Iris pigment epithelial cell (primary cell): Measurements from ENCODE around the gene IRAG1.
A peak's percentile ranks its signal among the peaks of the same experiment; 100 is the strongest.
"Not testable (repeated sequence)": the region's sequence is repeated elsewhere in the genome, so short reads cannot be mapped to it uniquely, and the experiment has no call there.

ENCODE experiments used
- DNase-seq: peaks from one replicate; pipeline ENCODE4 v3.0.0-alpha.2; 2011; ENCODE audit warnings: low read depth

The IRAG1 gene

GRCh38 chr11:10701982-10702381 lies 8.4 kb upstream of the IRAG1 start:
- no peak for DNase-seq

GRCh38 chr11:10699072-10699471 lies 5.5 kb upstream of the IRAG1 start:
- DNase-seq = no peak

GRCh38 chr11:10697323-10697620 lies 3.7 kb upstream of the IRAG1 start:
- DNase-seq = no peak

DNA sequence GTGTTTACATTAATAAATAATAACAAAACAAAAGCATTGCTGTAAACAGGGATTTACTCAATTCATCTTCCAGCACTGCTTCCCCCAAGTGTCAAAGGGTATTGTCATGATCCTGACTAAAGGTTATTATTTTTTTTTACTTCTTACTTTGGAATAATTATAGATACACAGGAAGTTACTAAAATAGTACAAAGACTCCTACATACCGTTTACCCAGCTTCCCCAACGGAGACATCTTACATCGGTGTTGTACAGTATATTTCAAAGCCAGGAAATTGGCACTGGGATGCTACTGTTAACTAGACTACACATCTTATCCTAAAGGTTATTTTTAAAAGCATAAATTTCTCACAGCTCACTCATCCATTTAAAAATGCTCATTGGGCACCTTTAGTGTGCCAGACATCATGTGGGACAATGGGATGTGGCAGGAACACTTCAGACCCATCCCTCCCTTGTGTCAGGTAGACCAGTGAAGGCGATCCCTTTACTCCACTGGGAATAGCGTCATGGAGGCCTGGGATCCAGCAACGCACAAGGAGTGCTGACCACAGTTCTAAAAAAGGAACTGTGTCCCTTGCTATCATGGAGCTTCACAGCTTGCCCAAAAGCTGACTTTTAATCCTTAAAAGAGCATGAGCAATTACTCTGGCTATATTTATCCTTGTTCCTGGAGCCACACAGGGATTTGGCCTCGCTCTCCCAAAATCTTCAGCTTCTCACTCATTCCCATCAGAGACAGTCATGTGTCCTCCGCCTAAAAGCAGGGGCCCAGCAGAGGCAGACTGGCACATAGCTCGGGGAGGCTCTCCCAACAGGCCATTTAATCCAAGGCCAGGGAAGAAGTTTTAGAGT lies 3.1 kb upstream of the IRAG1 start:
- no peak for DNase-seq

- no peak for DNase-seq
Observed at GRCh38 chr11:10695833-10696232, 2.3 kb upstream of the IRAG1 start.

DNA sequence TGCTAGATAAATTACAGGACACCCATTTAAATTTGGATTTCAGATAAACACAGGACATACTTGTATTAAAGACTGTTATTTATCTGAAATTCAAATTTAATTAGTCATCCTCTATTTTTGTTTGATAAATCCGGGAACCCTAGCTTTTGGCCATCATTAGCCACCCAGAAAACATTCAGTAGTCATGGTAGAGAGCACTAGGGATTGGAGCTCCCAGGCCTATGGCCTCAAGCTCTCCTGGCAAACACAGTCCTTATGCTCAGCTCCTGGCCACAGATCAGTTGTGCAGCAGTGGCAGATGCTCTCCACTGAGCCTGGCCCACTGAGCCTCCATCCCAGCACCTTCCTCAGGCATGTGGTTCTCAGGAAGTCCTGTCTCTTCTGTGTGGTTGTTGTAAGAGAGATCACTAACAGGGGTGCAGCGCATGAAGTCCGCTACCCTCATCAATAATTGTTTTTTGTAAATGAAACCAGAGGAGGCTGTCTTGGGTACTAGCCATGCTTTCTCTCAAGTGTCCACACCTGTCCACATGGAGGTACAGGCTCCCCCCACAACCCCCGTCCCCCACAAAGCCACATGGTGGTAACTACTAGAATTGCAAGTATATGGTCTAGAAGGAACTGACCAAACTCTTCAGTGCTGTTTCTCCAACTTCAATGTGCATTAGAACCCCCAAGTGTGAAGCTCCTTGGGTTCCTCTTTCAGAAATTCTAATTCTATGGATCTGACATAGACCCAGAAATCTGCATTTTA lies 1.1 kb upstream of the IRAG1 start:
- DNase-seq = peak; percentile 70

GRCh38 chr11:10692531-10693115 lies 932 bp downstream of the IRAG1 start:
- no peak for DNase-seq

- DNase-seq = peak; percentile 65
Observed at GRCh38 chr11:10688401-10688800, 5.2 kb downstream of the IRAG1 start.

DNA sequence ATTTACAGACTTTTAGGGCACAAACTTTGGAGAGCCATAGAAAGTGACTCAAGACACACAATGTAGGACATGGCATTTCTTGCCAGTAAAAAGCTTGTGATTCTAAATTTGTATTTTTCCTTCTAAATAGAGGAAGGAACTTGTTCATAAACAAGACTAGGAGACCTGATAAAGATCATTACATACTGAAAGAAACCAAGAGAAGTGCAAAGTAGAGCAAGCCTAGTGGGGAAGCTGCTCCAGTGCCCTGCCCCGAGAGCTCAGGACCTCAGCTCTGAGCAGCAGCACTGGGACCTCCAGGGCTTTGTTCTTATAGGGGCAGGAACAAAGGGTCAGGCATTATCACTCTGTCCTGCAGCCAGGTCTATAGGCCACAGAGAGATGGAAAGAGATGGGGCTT lies 7.2 kb downstream of the IRAG1 start:
- DNase-seq = no peak

DNA sequence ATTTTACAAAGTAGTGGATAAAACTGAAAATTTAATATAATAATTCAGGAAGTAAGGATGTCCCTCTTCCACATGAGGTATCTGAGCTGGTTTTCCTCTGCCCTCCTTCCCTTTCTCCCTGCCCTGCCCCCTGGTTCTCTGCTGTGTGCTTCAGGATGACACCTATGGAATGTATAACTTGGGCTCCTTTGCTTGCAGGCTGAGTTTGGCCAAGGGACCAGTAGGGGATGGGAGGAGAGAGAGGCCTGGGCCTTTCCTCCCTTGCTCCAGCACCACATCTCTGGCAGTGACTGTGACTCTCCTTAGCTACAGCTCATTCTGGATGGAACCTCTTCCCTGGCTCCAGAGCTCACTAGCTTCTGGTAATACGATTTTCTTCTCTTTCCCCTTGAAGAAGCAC lies 10.1 kb downstream of the IRAG1 start:
- no peak for DNase-seq

- no peak for DNase-seq
Observed at GRCh38 chr11:10680956-10681487, 12.5 kb downstream of the IRAG1 start.

GRCh38 chr11:10680279-10680678 lies 13.3 kb downstream of the IRAG1 start:
- not testable (repeated sequence) for DNase-seq

- no peak for DNase-seq
Observed at GRCh38 chr11:10679644-10680043, 13.9 kb downstream of the IRAG1 start.

DNA sequence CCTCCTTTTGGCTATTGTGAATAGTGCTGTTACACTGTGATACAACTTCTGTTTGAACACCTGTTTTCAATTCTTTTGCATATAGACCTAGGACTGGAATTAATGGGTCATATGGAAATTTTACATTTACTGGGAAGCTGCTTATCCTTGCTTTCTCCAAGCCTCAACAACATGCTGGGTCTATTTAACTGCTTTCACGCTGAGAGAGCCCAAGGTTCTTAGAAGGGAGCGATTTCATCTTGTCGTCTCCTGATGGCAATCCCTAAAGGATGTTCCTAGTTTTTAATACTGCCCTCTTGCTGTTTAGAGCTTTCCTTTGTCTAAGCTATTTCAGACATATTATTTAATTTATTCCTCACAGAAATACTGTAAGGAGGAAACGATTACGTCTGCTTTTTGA lies 15.5 kb downstream of the IRAG1 start:
- DNase-seq = no peak

- DNase-seq = no peak
Observed at GRCh38 chr11:10676919-10677318, 16.6 kb downstream of the IRAG1 start.

DNA sequence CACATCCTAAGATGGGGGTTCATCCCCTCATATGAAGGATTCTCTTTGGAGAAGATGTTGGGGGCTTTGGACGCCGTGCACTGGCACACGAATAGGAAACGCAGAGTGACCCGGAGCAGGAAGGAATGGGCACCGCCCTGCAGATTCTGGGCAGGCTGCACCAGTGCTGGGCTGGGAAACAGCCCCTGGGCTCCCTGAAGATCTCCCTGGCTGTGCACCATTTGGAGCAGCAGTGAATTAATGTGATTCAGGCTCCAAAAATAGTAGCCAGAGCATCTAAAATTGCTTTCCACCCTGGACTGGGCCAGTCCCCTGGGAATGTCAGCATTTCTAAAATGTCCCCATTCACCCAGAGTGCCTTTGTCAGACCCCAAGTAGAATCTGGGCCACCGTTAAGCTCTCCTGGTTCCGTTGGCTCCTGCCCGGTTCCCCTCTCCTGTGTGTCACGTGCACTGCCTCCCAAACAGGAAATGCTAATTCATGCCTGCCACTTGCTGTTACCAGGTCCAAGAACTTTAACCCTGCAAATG lies 18.6 kb downstream of the IRAG1 start:
- DNase-seq = no peak

DNA sequence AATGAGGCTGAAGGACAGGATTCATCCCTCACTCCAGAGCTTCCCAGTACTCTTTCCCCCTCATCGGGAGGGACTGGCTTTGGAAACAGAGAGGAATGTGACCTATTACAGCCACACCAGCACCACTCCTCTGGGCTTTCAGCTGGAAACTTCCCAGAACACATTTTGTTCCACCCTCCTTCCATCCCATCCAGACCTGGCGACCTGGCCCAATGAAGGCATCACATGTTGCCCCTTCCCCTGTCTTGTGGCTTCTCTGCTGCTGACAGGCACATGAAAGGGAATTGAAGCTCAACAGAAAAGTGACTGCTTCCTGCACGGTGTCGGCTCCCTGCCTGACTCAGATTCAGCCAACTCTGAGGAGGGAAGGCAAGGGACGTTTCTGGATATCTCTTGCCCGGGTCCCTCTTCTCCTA lies 19.1 kb downstream of the IRAG1 start:
- no peak for DNase-seq

DNA sequence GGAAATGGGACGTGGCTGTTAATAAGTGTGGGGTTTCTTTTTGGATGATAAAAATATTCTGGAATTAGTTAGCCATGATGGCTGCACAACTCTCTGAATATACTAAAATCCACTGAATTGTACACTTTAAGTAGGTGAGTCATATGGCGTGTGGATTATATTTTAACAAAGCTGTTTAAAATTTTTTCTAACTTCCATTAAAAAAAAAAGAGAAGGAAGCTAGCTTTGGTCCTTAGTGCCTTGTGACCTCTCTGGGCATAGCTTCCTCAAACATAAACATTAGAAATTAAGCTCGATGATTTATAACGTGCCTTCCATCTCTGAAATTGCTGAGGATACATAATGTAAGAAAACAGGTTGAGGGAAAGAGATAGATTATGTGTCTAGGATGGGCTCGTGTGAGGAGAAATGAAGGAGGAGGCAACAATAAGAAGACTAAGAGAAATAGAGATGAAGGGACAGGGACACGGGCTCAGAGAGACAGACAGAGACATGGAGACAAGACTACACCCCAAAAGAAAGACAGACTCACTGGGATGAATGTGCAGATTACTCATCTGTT lies 20.0 kb downstream of the IRAG1 start:
- no peak for DNase-seq

DNA sequence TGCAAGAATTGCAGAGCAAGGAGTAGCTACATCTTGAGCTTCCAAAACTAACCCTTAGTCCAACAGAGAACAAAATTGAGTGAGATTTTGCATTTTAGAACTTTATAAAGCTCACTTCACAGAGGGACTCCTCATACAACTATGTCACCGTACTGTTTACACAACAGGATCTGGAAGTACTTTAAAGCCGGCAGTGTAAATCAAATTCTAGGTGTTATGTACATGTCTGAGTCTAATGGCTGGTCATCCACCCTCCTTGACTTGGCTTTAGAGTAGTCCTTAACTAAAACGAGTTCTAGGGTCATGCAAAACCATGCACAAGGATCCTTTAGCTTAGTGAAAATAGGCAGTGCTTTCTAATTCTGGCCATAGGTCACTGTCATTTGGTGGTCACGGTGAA lies 23.5 kb downstream of the IRAG1 start:
- no peak for DNase-seq

- peak; percentile 71 for DNase-seq
Observed at GRCh38 chr11:10669258-10670033, 24.1 kb downstream of the IRAG1 start.

DNA sequence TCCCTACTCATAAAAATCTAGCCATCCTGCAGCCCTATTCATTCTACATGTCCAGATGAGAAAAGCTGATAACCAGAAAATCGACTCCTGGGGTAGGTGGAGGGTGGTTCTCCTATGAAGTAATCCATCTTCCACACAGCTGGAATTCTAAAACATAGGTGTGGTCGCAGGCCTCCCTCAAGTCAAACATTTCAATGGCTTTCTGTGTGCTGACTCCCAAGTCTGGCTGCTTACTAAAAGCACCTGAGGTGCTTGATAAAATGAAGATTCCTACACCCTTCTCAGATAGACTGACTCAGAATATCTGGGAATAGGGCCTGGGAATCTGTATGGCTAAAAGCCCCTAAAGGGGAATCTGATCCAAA lies 26.1 kb downstream of the IRAG1 start:
- DNase-seq = peak; percentile 58
